ENCODE measurements around the gene ZNF576. TPM values are rescaled to one million over a fixed set of nuclear protein-coding genes. Genes with fewer than 3 reads are reported as not detected.
A peak's percentile ranks its signal among the peaks of the same experiment; 100 is the strongest.

ZNF576 gene
- total and polyA plus RNA-seq, 2 experiments from 2014 or later: 5.9 to 16.9 TPM

DNA sequence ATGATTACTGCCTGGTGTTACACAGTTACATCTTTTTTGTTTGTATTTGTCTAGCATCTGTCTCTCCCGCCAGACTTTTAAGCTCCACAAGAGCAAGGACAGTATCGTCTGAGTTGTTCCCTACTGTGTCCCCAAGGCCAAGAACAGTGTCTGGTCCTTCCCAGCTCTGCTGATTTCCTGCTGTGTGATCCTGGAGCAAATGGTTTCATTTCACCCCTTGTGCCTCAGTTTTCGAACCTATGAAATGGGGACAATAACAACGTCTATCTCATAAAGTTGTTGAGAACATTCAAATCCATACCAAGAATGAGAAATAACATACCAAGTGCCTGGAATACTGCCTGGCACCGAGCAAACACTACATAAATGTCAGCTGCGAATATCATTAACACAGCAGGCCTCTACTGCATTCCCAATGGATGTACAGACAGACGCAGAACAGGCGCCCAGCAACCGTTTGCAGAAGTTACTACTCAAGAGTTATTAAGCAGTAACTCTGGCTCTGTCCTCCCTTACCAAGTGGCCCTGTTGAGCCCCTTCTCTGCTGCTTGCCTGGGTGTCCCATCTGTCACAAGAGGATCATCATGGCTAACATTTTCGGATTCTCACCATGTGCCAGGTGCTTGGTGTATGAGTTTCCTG, 32.5 kb upstream of the ZNF576 start:
- peaks cover 2% of the 10 kb centered on the region for H3K27me3 Mint-ChIP-seq (ENCODE audit: insufficient read depth, low read depth, poor library complexity)
- H3K9me3 Mint-ChIP-seq: no peaks in the 10 kb centered on the region
- Histone ChIP-seq H3K9me2 (ENCODE audit: insufficient read depth) (no peaks in the 10 kb centered on the region), H4K20me1 (replicated peaks; ENCODE audit: insufficient read depth) (no peaks in the 10 kb centered on the region; the same call in 1 of the 2 replicates), H3K27me3 (ENCODE audit: insufficient read depth) (no peaks in the 10 kb centered on the region), H3K79me2 (replicated peaks; ENCODE audit: insufficient read depth) (no peaks in the 10 kb centered on the region), H3F3A (replicated peaks; ENCODE audit: low read depth) (0 out of 2 replicates have a peak, but pooled peaks cover 5% of the 10 kb centered on the region), H3K4me2 (no peak overlapping the region), H2AFZ (no peak overlapping the region), H3K36me3 (ENCODE audit: insufficient read depth) (no peaks in the 10 kb centered on the region), H3K4me3 (no peak overlapping the region), H3K4me1 (ENCODE audit: insufficient read depth) (no peaks in the 10 kb centered on the region), H3K27ac (ENCODE audit: low read depth) (no peak overlapping the region)
- TF ChIP-seq, protein P1, sequence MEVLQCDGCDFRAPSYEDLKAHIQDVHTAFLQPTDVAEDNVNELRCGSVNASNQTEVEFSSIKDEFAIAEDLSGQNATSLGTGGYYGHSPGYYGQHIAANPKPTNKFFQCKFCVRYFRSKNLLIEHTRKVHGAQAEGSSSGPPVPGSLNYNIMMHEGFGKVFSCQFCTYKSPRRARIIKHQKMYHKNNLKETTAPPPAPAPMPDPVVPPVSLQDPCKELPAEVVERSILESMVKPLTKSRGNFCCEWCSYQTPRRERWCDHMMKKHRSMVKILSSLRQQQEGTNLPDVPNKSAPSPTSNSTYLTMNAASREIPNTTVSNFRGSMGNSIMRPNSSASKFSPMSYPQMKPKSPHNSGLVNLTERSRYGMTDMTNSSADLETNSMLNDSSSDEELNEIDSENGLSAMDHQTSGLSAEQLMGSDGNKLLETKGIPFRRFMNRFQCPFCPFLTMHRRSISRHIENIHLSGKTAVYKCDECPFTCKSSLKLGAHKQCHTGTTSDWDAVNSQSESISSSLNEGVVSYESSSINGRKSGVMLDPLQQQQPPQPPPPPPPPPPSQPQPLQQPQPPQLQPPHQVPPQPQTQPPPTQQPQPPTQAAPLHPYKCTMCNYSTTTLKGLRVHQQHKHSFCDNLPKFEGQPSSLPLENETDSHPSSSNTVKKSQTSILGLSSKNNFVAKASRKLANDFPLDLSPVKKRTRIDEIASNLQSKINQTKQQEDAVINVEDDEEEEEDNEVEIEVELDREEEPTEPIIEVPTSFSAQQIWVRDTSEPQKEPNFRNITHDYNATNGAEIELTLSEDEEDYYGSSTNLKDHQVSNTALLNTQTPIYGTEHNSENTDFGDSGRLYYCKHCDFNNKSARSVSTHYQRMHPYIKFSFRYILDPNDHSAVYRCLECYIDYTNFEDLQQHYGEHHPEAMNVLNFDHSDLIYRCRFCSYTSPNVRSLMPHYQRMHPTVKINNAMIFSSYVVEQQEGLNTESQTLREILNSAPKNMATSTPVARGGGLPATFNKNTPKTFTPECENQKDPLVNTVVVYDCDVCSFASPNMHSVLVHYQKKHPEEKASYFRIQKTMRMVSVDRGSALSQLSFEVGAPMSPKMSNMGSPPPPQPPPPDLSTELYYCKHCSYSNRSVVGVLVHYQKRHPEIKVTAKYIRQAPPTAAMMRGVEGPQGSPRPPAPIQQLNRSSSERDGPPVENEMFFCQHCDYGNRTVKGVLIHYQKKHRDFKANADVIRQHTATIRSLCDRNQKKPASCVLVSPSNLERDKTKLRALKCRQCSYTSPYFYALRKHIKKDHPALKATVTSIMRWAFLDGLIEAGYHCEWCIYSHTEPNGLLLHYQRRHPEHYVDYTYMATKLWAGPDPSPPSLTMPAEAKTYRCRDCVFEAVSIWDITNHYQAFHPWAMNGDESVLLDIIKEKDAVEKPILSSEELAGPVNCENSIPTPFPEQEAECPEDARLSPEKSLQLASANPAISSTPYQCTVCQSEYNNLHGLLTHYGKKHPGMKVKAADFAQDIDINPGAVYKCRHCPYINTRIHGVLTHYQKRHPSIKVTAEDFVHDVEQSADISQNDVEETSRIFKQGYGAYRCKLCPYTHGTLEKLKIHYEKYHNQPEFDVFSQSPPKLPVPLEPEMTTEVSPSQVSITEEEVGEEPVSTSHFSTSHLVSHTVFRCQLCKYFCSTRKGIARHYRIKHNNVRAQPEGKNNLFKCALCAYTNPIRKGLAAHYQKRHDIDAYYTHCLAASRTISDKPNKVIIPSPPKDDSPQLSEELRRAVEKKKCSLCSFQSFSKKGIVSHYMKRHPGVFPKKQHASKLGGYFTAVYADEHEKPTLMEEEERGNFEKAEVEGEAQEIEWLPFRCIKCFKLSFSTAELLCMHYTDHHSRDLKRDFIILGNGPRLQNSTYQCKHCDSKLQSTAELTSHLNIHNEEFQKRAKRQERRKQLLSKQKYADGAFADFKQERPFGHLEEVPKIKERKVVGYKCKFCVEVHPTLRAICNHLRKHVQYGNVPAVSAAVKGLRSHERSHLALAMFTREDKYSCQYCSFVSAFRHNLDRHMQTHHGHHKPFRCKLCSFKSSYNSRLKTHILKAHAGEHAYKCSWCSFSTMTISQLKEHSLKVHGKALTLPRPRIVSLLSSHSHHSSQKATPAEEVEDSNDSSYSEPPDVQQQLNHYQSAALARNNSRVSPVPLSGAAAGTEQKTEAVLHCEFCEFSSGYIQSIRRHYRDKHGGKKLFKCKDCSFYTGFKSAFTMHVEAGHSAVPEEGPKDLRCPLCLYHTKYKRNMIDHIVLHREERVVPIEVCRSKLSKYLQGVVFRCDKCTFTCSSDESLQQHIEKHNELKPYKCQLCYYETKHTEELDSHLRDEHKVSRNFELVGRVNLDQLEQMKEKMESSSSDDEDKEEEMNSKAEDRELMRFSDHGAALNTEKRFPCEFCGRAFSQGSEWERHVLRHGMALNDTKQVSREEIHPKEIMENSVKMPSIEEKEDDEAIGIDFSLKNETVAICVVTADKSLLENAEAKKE (CRISPR knock-in tag; IDR thresholded peaks at IDR 0.05): no peak
- no peak overlapping the region for H3K4me3 Mint-ChIP-seq
- ATAC-seq: no peak
- no peak for DNase-seq (ENCODE audit: low spot score)
- peaks cover 23% of the 10 kb centered on the region for H3K36me3 Mint-ChIP-seq (ENCODE audit: low read depth)
- no peaks in the 10 kb centered on the region for H3K4me1 Mint-ChIP-seq
- no peak overlapping the region for H3K27ac Mint-ChIP-seq

DNA sequence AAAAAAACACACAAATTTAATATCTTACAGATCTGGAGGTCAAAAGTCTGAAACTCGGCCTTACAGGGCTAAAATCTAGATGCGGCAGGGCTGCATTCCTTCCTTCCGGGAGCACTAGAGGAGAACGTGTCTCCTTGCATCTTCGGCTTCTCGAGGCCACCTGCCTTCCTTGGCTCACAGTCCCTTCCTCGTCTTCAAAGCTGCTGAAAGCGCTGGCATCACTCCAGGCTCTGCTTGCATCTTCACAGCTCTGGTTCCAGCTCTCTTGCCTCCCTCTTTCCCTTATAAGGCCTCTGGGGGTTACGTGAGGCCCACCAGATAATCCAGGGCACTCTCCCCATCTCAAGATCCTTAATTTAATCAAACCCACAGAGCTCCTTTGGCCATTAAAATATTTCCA, 31.6 kb upstream of the ZNF576 start:
- H3F3A ChIP-seq (replicated peaks; ENCODE audit: low read depth): 0 out of 2 replicates have a peak, but pooled peaks cover 5% of the 10 kb centered on the region
- H3K27ac ChIP-seq (ENCODE audit: low read depth): no peak overlapping the region
- peaks cover 2% of the 10 kb centered on the region for H3K27me3 Mint-ChIP-seq (ENCODE audit: insufficient read depth, low read depth, poor library complexity)
- H4K20me1 ChIP-seq (replicated peaks; ENCODE audit: insufficient read depth): no peaks in the 10 kb centered on the region; the same call in 1 of the 2 replicates
- no peaks in the 10 kb centered on the region for H3K36me3 ChIP-seq (ENCODE audit: insufficient read depth)
- H3K4me3 ChIP-seq: no peak overlapping the region
- DNase-seq (ENCODE audit: low spot score) (no peak), ATAC-seq (no peak)
- H3K36me3 Mint-ChIP-seq (ENCODE audit: low read depth): peaks cover 23% of the 10 kb centered on the region
- H3K27me3 ChIP-seq (ENCODE audit: insufficient read depth): no peaks in the 10 kb centered on the region
- H3K4me3 Mint-ChIP-seq: no peak overlapping the region
- peaks cover under 1% of the 10 kb centered on the region; the same call in 2 of the 3 replicates for H3K4me1 Mint-ChIP-seq
- no peaks in the 10 kb centered on the region for H3K4me1 ChIP-seq (ENCODE audit: insufficient read depth)
- H3K27ac Mint-ChIP-seq: 0 out of 2 replicates have a peak overlapping the region, but pooled peaks have one; percentile 65
- H3K4me2 ChIP-seq: no peak overlapping the region
- H3K9me3 Mint-ChIP-seq: no peaks in the 10 kb centered on the region
- 0 out of 2 replicates have a peak, but pooled peaks cover 3% of the 10 kb centered on the region for H3K79me2 ChIP-seq (replicated peaks; ENCODE audit: insufficient read depth)
- no peak overlapping the region for H2AFZ ChIP-seq
- H3K9me2 ChIP-seq (ENCODE audit: insufficient read depth): no peaks in the 10 kb centered on the region
- TF ChIP-seq EZH2 (IDR thresholded peaks at IDR 0.05; ENCODE audit: low read depth, unreplicated experiment) (no peak), CREB1 (CRISPR knock-in tag; IDR thresholded peaks at IDR 0.05; ENCODE audit: low read depth) (no peak)
- TF ChIP-seq, protein P2, sequence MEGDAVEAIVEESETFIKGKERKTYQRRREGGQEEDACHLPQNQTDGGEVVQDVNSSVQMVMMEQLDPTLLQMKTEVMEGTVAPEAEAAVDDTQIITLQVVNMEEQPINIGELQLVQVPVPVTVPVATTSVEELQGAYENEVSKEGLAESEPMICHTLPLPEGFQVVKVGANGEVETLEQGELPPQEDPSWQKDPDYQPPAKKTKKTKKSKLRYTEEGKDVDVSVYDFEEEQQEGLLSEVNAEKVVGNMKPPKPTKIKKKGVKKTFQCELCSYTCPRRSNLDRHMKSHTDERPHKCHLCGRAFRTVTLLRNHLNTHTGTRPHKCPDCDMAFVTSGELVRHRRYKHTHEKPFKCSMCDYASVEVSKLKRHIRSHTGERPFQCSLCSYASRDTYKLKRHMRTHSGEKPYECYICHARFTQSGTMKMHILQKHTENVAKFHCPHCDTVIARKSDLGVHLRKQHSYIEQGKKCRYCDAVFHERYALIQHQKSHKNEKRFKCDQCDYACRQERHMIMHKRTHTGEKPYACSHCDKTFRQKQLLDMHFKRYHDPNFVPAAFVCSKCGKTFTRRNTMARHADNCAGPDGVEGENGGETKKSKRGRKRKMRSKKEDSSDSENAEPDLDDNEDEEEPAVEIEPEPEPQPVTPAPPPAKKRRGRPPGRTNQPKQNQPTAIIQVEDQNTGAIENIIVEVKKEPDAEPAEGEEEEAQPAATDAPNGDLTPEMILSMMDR (conservative IDR thresholded peaks at IDR 0.05; ENCODE audit: low read depth in 2 of 2): no peak

Data from GM23338 (cell line).